GM03348 (cell line): ENCODE results near the gene TEX10.
"Not testable (repeated sequence)": the region's sequence is repeated elsewhere in the genome, so short reads cannot be mapped to it uniquely, and the experiment has no call there.

ENCODE experiments used
- DNase-seq: peaks from one replicate; pipeline ENCODE4 v3.0.0; 2012; ENCODE audit warnings: low spot score

TEX10 gene

GRCh38 chr9:100346836-100347235 lies 5.9 kb downstream of the TEX10 start:
- DNase-seq = peak; percentile 72

GRCh38 chr9:100341889-100342288 lies 10.9 kb downstream of the TEX10 start:
- DNase-seq = no peak

GRCh38 chr9:100340224-100340623 lies 12.5 kb downstream of the TEX10 start:
- DNase-seq = no peak

- DNase-seq = not testable (repeated sequence)
Measured at GRCh38 chr9:100338736-100339135, 14.0 kb downstream of the TEX10 start.

DNA sequence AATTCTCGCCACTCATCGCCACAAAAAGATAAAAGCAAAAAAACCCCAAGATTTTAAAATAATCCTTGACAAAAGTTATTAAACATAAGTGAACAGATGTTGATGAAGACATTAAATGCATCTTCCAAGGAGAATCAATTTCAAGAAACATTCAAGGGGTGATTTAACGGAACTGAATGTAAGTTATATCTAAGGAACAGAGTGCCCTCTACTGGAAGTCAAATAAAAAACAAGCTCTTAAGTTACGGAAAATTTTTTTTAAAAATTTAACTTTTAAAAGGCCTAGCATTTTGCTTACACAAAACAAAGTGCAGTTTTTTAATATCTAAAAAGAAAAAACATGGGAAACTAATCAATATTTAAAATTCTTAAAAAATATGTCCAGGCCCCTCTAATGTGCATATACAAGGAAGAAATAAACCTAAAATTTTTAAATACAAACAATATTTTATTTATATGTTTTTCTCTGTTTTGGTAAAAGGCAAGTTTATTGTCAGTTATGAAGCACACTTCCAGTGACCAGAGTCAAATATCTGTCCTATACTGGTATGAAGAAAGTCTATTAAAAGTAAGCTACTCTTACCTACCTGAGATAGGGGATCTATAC lies 28.0 kb downstream of the TEX10 start:
- peak; percentile 44 for DNase-seq

GRCh38 chr9:100322954-100323536 lies 29.7 kb downstream of the TEX10 start:
- DNase-seq = peak; percentile 43

GRCh38 chr9:100317706-100318105 lies 35.0 kb downstream of the TEX10 start:
- no peak for DNase-seq

GRCh38 chr9:100315561-100315960 lies 37.2 kb downstream of the TEX10 start:
- DNase-seq = no peak

DNA sequence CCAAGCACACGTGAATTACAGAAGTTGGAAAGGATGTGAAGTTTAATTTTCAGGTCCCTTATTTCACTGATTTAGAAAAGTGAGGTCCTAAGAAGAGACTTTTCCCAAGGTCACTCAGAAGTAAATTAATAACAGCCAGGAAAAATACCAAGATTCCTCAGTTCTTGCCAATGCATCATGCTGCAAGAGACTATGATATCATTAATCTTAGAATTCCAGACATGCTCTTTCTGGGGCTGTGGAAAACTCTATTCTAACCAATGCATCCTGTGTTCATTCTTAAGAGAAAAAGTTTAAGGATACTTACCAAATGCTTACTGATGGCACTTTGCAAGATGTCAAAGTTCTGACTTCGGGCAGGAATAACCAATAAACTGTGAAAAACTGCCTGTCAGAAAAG lies 42.8 kb downstream of the TEX10 start:
- peak; percentile 46 for DNase-seq

DNA sequence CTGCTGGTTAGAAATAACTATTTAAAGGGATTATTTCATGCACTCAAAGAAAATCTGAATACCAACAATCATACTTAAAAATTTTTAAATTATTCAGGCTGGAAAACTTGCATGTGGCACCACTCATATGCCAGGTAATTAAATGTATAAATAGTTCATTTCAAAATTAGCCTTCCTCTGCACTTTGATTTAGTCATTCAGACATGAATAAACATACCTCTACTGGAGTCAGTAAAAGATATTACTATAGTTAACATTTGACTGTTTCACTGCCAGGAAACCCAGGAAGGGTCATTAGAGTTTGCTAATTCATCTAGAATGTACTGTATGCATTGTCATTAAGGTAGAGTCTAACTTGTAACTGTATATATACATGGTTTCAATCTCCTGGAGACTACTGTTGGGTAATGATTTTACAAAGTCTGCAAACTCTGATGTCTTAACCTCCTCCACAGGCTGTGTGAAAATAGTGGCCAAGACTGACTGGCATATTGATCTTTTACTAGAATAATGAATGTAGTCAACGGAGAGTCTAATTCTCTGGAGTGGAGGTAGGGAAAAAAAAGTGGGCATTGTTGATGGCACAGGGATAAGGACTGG lies 43.7 kb downstream of the TEX10 start:
- DNase-seq = no peak

DNA sequence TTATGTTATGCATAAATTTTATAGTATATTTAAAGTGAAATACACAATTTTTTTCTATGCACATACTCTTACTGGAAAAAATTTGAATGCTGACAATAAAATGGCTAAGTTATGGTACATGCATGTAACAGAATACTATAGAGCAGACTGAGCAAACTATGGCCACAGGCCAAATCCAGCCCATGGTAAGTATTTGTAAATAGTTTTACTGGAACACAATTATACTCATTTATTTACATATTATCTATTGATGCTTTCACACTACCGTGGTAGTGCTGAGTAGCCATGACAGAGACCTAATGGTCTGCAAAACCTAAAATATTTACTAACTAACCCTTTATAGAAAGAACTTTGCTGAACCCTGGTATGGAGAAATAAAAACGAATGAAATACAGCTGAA lies 45.7 kb downstream of the TEX10 start:
- no peak for DNase-seq

DNA sequence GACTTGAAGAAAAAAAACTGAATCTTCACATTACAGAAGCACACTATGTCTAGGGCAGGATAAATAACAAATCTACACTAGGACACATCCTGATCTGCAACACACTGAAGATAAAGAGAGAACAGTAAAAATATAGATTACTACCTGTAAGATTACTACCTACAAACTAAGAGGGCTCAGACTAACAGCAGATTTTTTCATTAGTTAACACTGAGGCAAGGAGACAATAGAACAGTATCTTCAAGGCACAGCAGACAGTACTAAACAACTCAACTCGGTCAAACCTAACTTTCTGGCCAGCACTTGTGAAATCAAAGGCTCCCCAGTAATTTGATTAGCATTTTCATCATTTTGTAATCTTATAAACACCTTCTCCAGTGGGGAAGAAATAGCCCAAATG lies 46.5 kb downstream of the TEX10 start:
- no peak for DNase-seq

- no peak for DNase-seq
Measured at GRCh38 chr9:100303747-100304146, 49.0 kb downstream of the TEX10 start.

GRCh38 chr9:100298378-100298777 lies 54.4 kb downstream of the TEX10 start:
- no peak for DNase-seq

- DNase-seq = no peak
Measured at GRCh38 chr9:100296407-100296806, 56.3 kb downstream of the TEX10 start.

- DNase-seq = no peak
Measured at GRCh38 chr9:100295240-100295639, 57.5 kb downstream of the TEX10 start.

DNA sequence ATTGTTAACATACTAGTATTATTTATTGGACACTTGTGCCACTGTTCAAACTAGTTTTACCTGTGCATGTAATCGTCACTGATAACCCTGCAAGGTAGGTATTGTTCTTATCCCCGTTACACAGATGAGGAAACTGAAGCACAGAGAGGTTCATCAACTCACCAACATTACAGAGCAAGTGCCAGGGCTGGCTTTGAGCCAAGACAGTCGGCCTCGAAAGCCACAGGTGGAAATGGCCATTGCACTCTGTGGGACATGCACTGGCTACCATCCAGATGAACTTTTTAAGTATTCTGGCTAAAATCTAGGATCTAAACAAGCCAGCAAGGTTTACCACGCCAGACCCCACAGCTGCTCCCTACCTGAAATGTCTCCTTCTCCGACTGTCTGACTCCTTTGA lies 57.9 kb downstream of the TEX10 start:
- no peak for DNase-seq

GRCh38 chr9:100294341-100294740 lies 58.4 kb downstream of the TEX10 start:
- DNase-seq = no peak

- DNase-seq = no peak
Measured at GRCh38 chr9:100292414-100292813, 60.3 kb downstream of the TEX10 start.

DNA sequence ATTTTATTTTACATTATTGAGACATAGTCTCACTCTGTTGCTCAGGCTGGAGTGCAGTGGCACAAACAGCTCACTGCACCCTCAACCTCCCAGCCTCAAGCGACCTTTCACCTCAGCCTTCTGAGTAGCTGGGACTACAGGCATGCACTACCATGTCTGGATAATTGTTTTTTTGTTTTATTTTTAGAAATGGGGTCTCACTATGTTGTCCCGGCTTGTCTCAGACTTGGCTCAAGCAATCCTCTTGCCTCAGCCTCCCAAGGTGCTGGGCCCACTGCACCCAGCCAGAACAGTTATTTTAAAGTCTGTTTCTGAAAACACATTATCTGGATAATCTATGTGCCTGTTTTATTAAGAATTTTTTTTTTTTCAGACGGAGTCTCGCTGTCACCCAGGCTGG lies 62.0 kb downstream of the TEX10 start:
- no peak for DNase-seq

GRCh38 chr9:100287186-100287585 lies 65.6 kb downstream of the TEX10 start:
- DNase-seq = no peak

- no peak for DNase-seq
Measured at GRCh38 chr9:100286257-100286656, 66.5 kb downstream of the TEX10 start.

DNA sequence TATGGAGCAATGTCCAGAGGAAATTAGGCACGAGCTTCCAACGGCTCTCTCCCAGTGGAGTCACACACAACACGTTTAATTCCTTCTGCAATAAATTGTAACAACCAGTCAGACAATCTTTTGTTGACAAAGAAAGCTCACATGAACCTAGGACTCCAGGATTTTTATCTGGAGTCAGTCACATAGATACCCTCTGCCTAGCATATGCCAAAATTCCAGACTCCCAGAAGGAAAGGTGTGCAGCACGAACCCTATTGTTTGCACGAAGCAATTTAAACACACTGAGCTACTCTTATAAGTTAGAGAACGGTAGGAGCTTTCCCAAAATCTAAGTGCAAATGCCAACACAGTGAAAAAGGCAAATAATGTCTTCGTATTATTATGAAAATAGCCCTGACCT lies 67.1 kb downstream of the TEX10 start:
- no peak for DNase-seq

- DNase-seq = no peak
Measured at GRCh38 chr9:100285080-100285479, 67.7 kb downstream of the TEX10 start.
